ENCODE data around the gene KLF15. TPM values are rescaled to one million over a fixed set of nuclear protein-coding genes. Genes with fewer than 3 reads are reported as not detected.

KLF15 gene
- total and polyA plus RNA-seq, 2 experiments from 2014 or later: 3.5 to 19.8 TPM

GRCh38 chr3:126346466-126346865 is 10.7 kb downstream of the KLF15 start:
- Mint-ChIP-seq H3K27me3 (ENCODE audit: insufficient read depth, low read depth, poor library complexity) (peaks cover 16% of the 10 kb centered on the region), H3K27ac (no peak overlapping the region), H3K4me3 (no peak overlapping the region), H3K4me1 (peaks cover 9% of the 10 kb centered on the region), H3K9me3 (no peaks in the 10 kb centered on the region), H3K36me3 (ENCODE audit: low read depth) (peaks cover 19% of the 10 kb centered on the region)
- no peaks in the 10 kb centered on the region for H3F3A ChIP-seq (replicated peaks; ENCODE audit: low read depth)
- no peak for ATAC-seq
- no peak overlapping the region for H3K27ac ChIP-seq (ENCODE audit: low read depth)
- H3K79me2 ChIP-seq (replicated peaks; ENCODE audit: insufficient read depth): no peaks in the 10 kb centered on the region
- H3K36me3 ChIP-seq (ENCODE audit: insufficient read depth): no peaks in the 10 kb centered on the region
- no peak overlapping the region for H3K4me2 ChIP-seq
- no peak overlapping the region for H2AFZ ChIP-seq
- TF ChIP-seq ETS1 (IDR thresholded peaks at IDR 0.05) (no peak), STAT1 (IDR thresholded peaks at IDR 0.05; ENCODE audit: unreplicated experiment) (no peak), ZNF114 (CRISPR knock-in tag; IDR thresholded peaks at IDR 0.05) (no peak), EZH2 (IDR thresholded peaks at IDR 0.05; ENCODE audit: low read depth, unreplicated experiment) (no peak), NANOG (IDR thresholded peaks at IDR 0.05; ENCODE audit: borderline replicate concordance) (no peak), ZNF331 (CRISPR knock-in tag; IDR thresholded peaks at IDR 0.05; ENCODE audit: low read depth) (no peak), CTCF (conservative IDR thresholded peaks at IDR 0.05; ENCODE audit: low read depth in 2 of 2) (no peak), ZNF462 (CRISPR knock-in tag; IDR thresholded peaks at IDR 0.05) (no peak), EZH2phosphoT487 (IDR thresholded peaks at IDR 0.05; ENCODE audit: unreplicated experiment) (no peak), JUNB (IDR thresholded peaks at IDR 0.05; ENCODE audit: unreplicated experiment) (no peak), POLR2AphosphoS5 (IDR thresholded peaks at IDR 0.05; ENCODE audit: low read depth) (no peak), CREB1 (CRISPR knock-in tag; IDR thresholded peaks at IDR 0.05; ENCODE audit: low read depth) (no peak), REST (IDR thresholded peaks at IDR 0.05; ENCODE audit: unreplicated experiment) (no peak)
- no peaks in the 10 kb centered on the region for H3K4me1 ChIP-seq (ENCODE audit: insufficient read depth)
- no peaks in the 10 kb centered on the region; the same call in 1 of the 2 replicates for H4K20me1 ChIP-seq (replicated peaks; ENCODE audit: insufficient read depth)
- no peaks in the 10 kb centered on the region for H3K9me2 ChIP-seq (ENCODE audit: insufficient read depth)
- DNase-seq (ENCODE audit: low spot score): no peak
- H3K4me3 ChIP-seq: no peak overlapping the region
- no peaks in the 10 kb centered on the region for H3K27me3 ChIP-seq (ENCODE audit: insufficient read depth)
